T follicular helper cell (primary cell): ENCODE results near the gene RUNX1.

Experiments
- DNase-seq: peaks from one replicate; pipeline ENCODE4 v3.0.0-alpha.2; 2020; ENCODE audit warnings: low read depth

The RUNX1 gene

GRCh38 chr21:34740198-34740597 is 308.9 kb downstream of the RUNX1 start:
- DNase-seq: no peak
